ENCODE results near the gene FBXW7.

Gene FBXW7

DNA sequence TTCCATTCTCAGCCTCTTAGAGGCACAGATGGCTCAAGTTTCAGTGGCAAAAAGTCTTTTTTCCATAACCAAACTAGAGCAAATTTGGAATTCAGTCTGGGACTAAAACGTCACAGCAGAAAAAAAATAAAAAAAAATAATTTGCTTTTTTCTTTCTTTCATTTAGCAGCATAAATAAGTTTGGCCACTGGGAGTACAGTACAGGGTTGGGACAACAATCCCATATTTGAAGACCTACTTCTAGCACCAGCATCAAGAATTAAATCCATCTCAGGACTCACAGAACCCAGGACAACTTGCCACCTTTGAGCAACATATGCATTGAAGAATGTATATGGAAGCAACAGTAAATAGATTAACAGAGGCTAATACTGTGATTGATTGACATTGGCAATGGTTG lies 214.0 kb downstream of the FBXW7 start:
- DNase-seq = no peak

DNA sequence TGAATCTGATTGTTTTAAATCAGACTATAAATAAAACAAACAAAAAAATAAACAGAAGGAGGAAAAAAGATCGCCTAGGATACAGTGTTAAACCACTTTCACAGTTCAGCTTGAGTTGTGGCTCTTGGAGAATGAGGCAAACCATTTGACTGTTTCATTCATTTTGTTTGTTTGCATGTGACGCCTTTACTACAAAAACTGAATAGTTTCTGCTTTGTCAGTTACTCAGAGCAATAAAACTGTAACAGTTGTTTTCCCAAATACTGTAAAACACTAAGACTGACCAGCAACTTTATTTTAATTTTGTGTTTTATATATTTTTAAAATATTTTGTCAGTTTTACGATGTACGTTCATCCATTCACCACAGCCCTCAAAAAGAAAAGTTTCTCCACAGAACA lies 214.5 kb downstream of the FBXW7 start:
- no peak for DNase-seq

DNA sequence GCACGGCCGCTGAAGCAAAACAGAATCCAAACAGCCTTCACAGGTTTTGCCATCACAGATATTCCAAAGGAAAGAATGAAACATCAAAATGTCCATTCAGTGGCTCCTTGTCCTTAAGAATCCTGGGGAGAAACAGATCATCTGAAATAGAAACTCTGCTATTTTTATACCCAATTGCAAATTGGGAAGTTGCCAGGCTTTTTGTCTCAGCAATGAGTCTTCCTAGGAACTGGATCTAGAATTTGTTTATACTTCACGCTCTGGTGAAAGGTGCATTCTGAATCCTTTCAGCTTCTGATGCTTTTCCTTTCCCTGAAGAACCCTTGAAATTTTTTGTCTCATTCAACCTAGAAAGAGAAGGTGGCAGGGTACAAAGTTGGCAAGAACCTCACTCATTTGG lies 218.9 kb downstream of the FBXW7 start:
- DNase-seq = peak in 1 of 3 experiments; percentile 64

- DNase-seq = peak in 1 of 3 experiments; percentile 43
Observed at GRCh38 chr4:152310257-152310656, 225.6 kb downstream of the FBXW7 start.

GRCh38 chr4:152309418-152309817 lies 226.5 kb downstream of the FBXW7 start:
- peak in 2 of 3 experiments; percentile 72 to 93 for DNase-seq

DNA sequence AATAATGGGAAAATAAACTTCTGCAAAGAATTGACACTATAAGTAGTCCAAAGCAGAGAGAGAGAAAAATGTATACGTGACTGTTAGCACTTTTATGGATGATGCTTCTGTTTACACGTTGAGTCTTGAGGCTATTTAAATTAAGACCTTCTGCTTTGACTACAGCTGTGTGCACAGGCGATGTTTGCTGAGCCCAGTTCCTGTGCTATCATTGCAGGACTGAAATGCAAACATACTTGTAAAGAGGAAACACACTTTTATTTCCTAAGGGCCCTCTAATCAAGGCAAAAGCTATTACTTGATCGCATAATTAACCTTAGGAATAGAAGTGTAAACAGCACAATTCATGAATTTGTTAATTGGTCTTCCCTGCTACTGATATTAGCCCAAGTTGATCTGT lies 226.9 kb downstream of the FBXW7 start:
- peak in 2 of 3 experiments; percentile 79 to 96 for DNase-seq

DNA sequence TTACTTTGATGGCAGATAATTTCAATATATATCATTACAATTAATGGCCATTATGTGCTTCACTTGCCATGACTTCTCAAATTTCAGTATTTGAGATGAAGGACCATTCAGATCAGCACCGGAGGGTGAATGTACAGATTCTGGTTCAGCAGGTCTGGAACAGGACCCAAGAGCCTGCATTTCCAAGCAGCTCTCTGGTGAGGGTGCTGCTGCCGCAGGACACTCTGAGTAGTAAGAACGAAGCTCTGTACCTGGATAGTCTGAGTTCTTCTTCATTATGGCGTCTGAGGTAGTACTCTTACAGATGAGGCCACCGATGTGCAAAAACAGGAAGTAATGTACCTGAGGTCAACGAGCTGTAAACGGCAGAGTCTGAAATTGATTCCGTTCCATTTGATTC lies 228.2 kb downstream of the FBXW7 start:
- DNase-seq = peak in 2 of 3 experiments; percentile 41 to 61

DNA sequence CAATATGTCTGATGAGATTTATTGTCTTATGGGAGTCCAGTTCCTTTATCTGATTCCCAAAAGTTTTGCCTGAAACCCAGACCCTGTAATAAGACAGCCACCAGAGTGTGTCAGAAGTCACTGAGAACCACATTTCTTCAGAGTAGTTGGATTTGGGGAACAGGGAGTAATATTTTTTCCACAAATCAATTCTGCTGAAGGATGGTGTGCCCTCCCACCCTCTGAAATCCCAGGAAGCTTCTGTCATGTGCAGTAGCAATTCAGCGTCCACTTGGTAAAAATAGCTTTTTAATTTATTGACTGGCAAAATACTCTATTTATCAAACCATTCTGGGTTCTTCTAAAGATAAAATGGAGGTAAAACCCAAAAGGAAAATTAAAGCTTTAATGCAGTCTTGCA lies 229.4 kb downstream of the FBXW7 start:
- no peak for DNase-seq

DNA sequence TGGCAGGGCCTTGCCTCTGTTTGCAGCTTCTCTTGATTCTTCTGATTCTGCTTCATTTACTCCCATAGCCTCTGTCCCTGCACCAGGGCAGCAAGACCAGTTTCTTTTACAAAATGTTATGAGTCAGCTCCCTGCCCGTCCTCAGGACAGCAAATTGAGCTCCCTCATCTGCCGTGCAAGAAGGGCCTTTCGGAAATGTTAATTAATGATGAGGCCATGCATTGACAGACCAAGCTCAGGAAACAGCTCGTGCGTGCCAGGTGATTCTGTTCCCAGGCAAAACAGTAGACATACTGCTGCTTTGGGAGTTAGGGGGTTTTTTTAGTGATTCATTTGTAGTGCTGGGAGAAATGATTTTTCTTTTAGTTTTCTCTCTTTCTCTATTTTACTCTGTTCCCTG lies 231.7 kb downstream of the FBXW7 start:
- peak in 1 of 3 experiments; percentile 5 for DNase-seq

DNA sequence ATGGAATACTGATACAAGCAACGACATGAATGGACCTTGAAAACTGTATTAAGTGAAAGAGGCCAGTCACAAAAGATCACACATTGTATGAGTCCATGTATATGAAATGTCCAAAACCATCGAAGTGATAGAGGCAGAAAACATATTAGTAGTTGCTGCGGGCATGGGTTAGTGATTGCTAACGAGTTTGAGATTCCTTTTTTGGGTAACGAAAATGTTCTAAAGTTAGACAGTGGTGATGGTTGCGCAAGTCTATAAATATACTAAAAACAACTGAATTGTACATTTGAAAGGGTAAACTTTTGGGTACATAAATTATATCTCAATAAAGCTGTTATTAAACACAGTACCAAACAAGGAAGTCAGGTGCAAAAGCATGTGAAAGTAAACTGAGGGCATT lies 234.5 kb downstream of the FBXW7 start:
- no peak for DNase-seq

DNA sequence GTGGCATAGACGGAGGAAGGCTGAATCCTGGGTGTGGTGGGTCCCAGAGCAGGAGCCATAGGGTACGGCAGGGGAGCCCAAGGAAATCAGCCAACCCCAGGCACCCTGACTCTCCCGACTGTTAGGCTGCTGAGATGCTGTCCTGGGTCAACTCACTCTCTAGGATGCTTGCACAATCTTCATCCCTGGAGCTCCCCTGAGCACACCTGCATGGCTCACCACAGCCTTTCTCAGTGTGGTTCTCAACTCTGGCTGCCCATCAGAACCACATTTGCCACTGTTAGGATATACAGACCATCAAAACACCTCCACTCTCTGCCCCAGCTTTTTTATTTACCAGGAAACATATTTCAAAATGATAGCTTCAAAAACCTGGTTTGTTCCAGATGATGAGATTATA lies 236.3 kb downstream of the FBXW7 start:
- no peak for DNase-seq

- DNase-seq = no peak
Observed at GRCh38 chr4:152296386-152296785, 239.5 kb downstream of the FBXW7 start.

GRCh38 chr4:152294765-152295164 lies 241.1 kb downstream of the FBXW7 start:
- no peak for DNase-seq

DNA sequence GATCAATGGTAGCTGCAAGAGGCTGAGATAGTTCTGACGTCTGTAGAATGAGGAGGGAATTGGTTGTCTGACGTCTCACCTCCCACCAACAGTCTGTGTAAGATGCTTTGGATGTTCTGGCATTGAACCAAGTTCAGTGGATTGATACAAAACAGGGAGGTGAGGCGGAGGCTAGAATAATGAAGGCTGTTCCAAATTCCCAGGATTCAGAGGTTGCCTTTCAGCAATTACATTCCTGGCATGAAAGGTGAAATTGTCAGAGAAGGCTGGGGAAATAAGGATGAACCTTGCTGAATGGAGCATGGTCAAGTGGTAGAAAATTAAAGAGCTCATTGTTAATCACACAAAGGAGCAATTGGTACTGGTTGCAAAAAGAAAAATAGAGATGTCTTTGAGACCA lies 241.6 kb downstream of the FBXW7 start:
- DNase-seq = peak in 1 of 3 experiments; percentile 19

DNA sequence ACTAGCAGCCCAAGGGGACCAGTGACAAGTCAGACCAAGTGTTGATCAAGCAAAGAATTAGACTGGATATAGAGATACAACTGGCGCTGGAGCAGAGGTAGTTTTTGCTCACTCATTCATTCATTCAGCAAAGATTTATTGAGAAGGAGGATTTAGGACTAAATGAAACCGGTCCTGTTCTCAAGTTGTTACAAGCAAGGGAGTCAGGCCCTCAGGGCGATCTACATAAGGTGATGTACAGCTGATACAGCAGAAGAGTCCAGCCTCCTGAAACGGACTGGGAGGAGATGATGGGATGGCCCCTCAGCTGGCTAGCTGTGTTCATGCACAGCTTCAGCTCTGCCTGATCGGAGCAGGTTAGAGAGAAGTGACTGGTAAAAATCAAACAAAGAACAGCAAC lies 242.4 kb downstream of the FBXW7 start:
- no peak for DNase-seq

GRCh38 chr4:152290366-152290921 lies 245.4 kb downstream of the FBXW7 start:
- no peak for DNase-seq

DNA sequence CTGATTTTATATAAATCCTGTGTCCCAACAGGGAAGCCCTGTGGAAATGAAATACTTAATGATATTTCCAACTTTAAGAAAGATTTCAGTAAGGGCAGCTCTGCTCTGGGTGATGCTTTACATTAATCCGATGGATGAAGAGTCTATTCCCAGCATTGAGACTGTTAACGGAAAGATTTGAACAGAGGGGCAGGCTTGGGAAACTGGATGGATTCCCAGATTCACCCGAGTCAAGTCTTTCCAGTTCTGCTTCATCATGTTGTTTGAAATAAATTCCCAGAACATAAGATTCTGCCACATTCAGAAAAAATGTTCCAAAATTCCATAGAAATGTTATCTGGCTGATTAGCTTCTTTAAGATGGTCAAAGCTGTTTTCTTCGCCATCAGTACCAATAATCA lies 246.0 kb downstream of the FBXW7 start:
- no peak for DNase-seq

GRCh38 chr4:152289541-152289940 lies 246.4 kb downstream of the FBXW7 start:
- DNase-seq = no peak

- peak in 1 of 3 experiments; percentile 38 for DNase-seq
Observed at GRCh38 chr4:152283801-152284470, 252.0 kb downstream of the FBXW7 start.

GRCh38 chr4:152281822-152282221 lies 254.1 kb downstream of the FBXW7 start:
- DNase-seq = no peak

GRCh38 chr4:152281211-152281610 lies 254.7 kb downstream of the FBXW7 start:
- DNase-seq = no peak

DNA sequence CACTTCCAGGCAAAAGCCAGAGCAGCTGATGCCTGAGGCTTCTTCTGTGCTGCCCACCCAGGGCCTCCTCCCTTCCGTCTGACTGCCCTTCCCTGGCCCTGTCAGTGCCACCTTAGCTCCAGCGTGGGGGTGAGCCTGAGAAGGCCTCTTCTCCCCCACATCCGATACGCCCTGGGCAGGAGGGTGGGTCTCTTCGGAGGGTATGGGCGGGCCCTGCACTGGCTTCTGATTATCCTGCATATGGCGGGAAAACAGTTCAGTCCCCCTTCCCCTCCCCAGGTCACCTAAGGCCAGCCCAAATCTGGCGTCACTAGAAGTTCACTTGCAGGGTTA lies 256.7 kb downstream of the FBXW7 start:
- DNase-seq = no peak

- peak in 2 of 3 experiments; percentile 60 to 80 for DNase-seq
Observed at GRCh38 chr4:152278505-152279233, 257.2 kb downstream of the FBXW7 start.

GRCh38 chr4:152278172-152278504 lies 257.8 kb downstream of the FBXW7 start:
- DNase-seq = no peak

GRCh38 chr4:152277333-152277732 lies 258.6 kb downstream of the FBXW7 start:
- DNase-seq = no peak
